Measurements from ENCODE around the gene SLC5A12.
"Not testable (repeated sequence)": the region's sequence is repeated elsewhere in the genome, so short reads cannot be mapped to it uniquely, and the experiment has no call there.

SLC5A12 gene

GRCh38 chr11:26651916-26652315 lies 69.9 kb downstream of the SLC5A12 start:
- no peak for DNase-seq (ENCODE audit: low spot score)

GRCh38 chr11:26649884-26650283 lies 72.0 kb downstream of the SLC5A12 start:
- peak; percentile 23 for DNase-seq (ENCODE audit: low spot score)

- not testable (repeated sequence) for DNase-seq (ENCODE audit: low spot score)
These were observed 78.5 kb downstream of the SLC5A12 start for GRCh38 chr11:26643314-26643713.

- no peak for DNase-seq (ENCODE audit: low spot score)
These were observed 89.1 kb downstream of the SLC5A12 start for GRCh38 chr11:26632691-26633159.

- DNase-seq (ENCODE audit: low spot score) = no peak
These were observed 95.5 kb downstream of the SLC5A12 start for GRCh38 chr11:26626346-26626745.

GRCh38 chr11:26623076-26623659 lies 98.7 kb downstream of the SLC5A12 start:
- DNase-seq (ENCODE audit: low spot score) = no peak

- no peak for DNase-seq (ENCODE audit: low spot score)
These were observed 99.7 kb downstream of the SLC5A12 start for GRCh38 chr11:26622181-26622580.

- no peak for DNase-seq (ENCODE audit: low spot score)
These were observed 100.7 kb downstream of the SLC5A12 start for GRCh38 chr11:26621132-26621531.

- no peak for DNase-seq (ENCODE audit: low spot score)
These were observed 101.4 kb downstream of the SLC5A12 start for GRCh38 chr11:26620282-26621045.

- DNase-seq (ENCODE audit: low spot score) = no peak
These were observed 103.4 kb downstream of the SLC5A12 start for GRCh38 chr11:26618441-26618840.

Measured in hematopoietic multipotent progenitor cell treated with erythropoietin and hydrocortisone succinate and interleukin-3 and kit ligand, for 15 days (in vitro differentiated cells).